K562 (cell line): Measurements from ENCODE around the gene TRAP1. TPM values are rescaled to one million over a fixed set of nuclear protein-coding genes. Genes with fewer than 3 reads are reported as not detected.

Experiments used
- ATAC-seq: fragments of 200-7000 bp; cut with Tn5 transposase; 3 replicates; pipeline ENCODE4 v1.9.1; 2020; ENCODE audit warnings: moderate library complexity
- BruUV-seq: library from RNA; stranded (reverse); fragments of 400-500 nt; replicated peaks from 2 replicates; lab custom pipeline; 2021; lab: Mats Ljungman, UMichigan
- CTCF ChIA-PET: fragments of 300-600 bp; formaldehyde crosslinking; extraction: SDS; loops from one replicate; lab custom pipeline; 2021; ENCODE audit warnings: low intra/inter-chr PET ratio; lab: Yijun Ruan, JAX
- POLR2A ChIA-PET: fragments of 300-600, 350-650 bp; sonication (Branson Sonifier 250); formaldehyde crosslinking; extraction: SDS; loops from one replicate; lab custom pipeline; 2021; ENCODE audit warnings: antibody characterized with exemption, inconsistent platforms; lab: Yijun Ruan, JAX
- DNase-seq, 4 experiments: peaks; one replicate each; pipeline versions ENCODE4 v3.0.0 to v3.0.0-alpha.2; 2011 to 2018; ENCODE audit warnings: low spot score in 3 of 4, mixed read lengths in 3 of 4; ENCODE audit errors: extremely low read depth in 1 of 4
- FAIRE-seq: peaks from 2 replicates; lab custom pipeline; 2011; peaks lifted over from hg19 to GRCh38; lab: Jason Lieb, UNC
- H2AFZ ChIP-seq: 2 replicates; pipeline ENCODE4 v1.6.0; 2011; ENCODE audit warnings: low read depth, low read length, control low read depth, inconsistent platforms
- H3K27ac ChIP-seq: fragments of 200-600 bp; 3 replicates; pipeline ENCODE4 v1.8.0; 2011; ENCODE audit warnings: low read depth, mild to moderate bottlenecking, control low read depth, inconsistent platforms, low read length, moderate library complexity, mixed read lengths; ENCODE audit errors: extremely low read depth
- H3K27me3 ChIP-seq, 2 experiments: fragments of 300-600 bp in 1 of 2; 2 replicates in 1 of 2; 3 replicates in 1 of 2; pipeline versions ENCODE4 v1.6.0 to v1.8.0; 2011; ENCODE audit warnings: inconsistent platforms in 2 of 2, low read length in 2 of 2, mild to moderate bottlenecking in 1 of 2, mixed read lengths in 1 of 2, moderate library complexity in 1 of 2; ENCODE audit not compliant: control insufficient read depth in 2 of 2, insufficient read depth in 2 of 2
- H3K36me3 ChIP-seq: fragments of 300-600 bp; 3 replicates; pipeline ENCODE4 v1.8.0; 2011; ENCODE audit warnings: mild to moderate bottlenecking, low read length, inconsistent platforms; ENCODE audit not compliant: control insufficient read depth, insufficient read depth
- H3K4me1 ChIP-seq, 2 experiments: fragments of 200-600 bp in 1 of 2; replicated peaks in 1 of 2; 2 replicates in 1 of 2; 3 replicates in 1 of 2; pipeline versions ENCODE4 v1.5.1 to v1.8.0; 2011; ENCODE audit warnings: inconsistent platforms in 2 of 2, low read length in 2 of 2, mild to moderate bottlenecking in 1 of 2, mixed read lengths in 1 of 2, moderate library complexity in 1 of 2; ENCODE audit not compliant: control insufficient read depth in 2 of 2, insufficient read depth in 2 of 2
- H3K4me2 ChIP-seq: 2 replicates; pipeline ENCODE4 v1.6.1; 2011; ENCODE audit warnings: low read length, control low read depth, inconsistent platforms, mixed read lengths; ENCODE audit not compliant: insufficient read depth
- H3K4me3 ChIP-seq: fragments of 200-600 bp; sonication (generic), shearing (Covaris generic); 2 replicates; pipeline ENCODE4 v1.5.1; 2016; ENCODE audit warnings: control low read depth, inconsistent platforms
- H3K79me2 ChIP-seq: fragments of 200-600 bp; 3 replicates; pipeline ENCODE4 v1.8.0; 2011; ENCODE audit warnings: low read length, inconsistent platforms; ENCODE audit not compliant: control insufficient read depth, insufficient read depth
- H3K9ac ChIP-seq, 2 experiments: 2 replicates each; pipeline versions ENCODE4 v1.6.0 to v1.6.1; 2011; ENCODE audit warnings: low read depth in 2 of 2, low read length in 2 of 2, control low read depth in 1 of 2, inconsistent platforms in 1 of 2, mild to moderate bottlenecking in 1 of 2, mixed read lengths in 1 of 2; ENCODE audit not compliant: insufficient read depth in 1 of 2
- H3K9me1 ChIP-seq: one replicate; pipeline ENCODE4 v1.6.0; 2011; ENCODE audit warnings: inconsistent platforms, mild to moderate bottlenecking, low read length, moderate library complexity; ENCODE audit not compliant: control insufficient read depth, insufficient read depth
- H3K9me3 ChIP-seq: replicated peaks from 2 replicates; pipeline ENCODE4 v1.5.1; 2011; ENCODE audit warnings: low read depth, low read length, inconsistent platforms; ENCODE audit not compliant: control insufficient read depth, insufficient read depth
- H4K20me1 ChIP-seq: replicated peaks from 2 replicates; pipeline ENCODE4 v1.6.1; 2011; ENCODE audit warnings: low read length, inconsistent platforms, mixed read lengths; ENCODE audit not compliant: control insufficient read depth, insufficient read depth
- KLF6 ChIP-seq: fragments of 250-450 bp; sonication (Bioruptor Pico); IDR thresholded peaks from 2 replicates; pipeline ENCODE4 v1.4.0; 2020; ENCODE audit warnings: mild to moderate bottlenecking, moderate library complexity, borderline replicate concordance
- POU5F1 ChIP-seq: fragments of 150-350 bp; IDR thresholded peaks from 2 replicates; pipeline ENCODE4 v1.6.1; 2014; ENCODE audit warnings: borderline replicate concordance, low read length, low read depth, mild to moderate bottlenecking; ENCODE audit not compliant: partially characterized antibody
- RAD21 ChIP-seq, 2 experiments: fragments of 250-450 bp in 1 of 2; fragments of 450-650 bp in 1 of 2; sonication (Bioruptor Pico) in 1 of 2; formaldehyde crosslinking in 1 of 2; IDR thresholded peaks in 1 of 2; conservative IDR thresholded peaks in 1 of 2; 2 replicates each; pipeline versions ENCODE4 v1.4.0 to v1.8.0; 2020 to 2022; ENCODE audit warnings: mild to moderate bottlenecking in 2 of 2, moderate library complexity in 1 of 2
- RBM25 ChIP-seq: fragments of 200-400 bp; formaldehyde crosslinking; IDR thresholded peaks from 2 replicates; pipeline ENCODE4 v1.6.1; 2018; ENCODE audit warnings: low read length, low read depth, moderate library complexity; ENCODE audit not compliant: severe bottlenecking
- SLC30A9 ChIP-seq: fragments of 250-450 bp; sonication (Bioruptor Pico); IDR thresholded peaks from 2 replicates; pipeline ENCODE4 v1.8.0; 2022; ENCODE audit warnings: mild to moderate bottlenecking, moderate library complexity
- ZNF778 ChIP-seq: fragments of 450-650 bp; formaldehyde crosslinking; IDR thresholded peaks from 2 replicates; pipeline ENCODE4 v1.4.0; 2020; ENCODE audit warnings: mild to moderate bottlenecking, moderate library complexity
- WGBS: fragments of 100-300 bp; shearing (Covaris generic); methylation state at CpG from one replicate; pipeline ENCODE4 v1.1.6; 2016; ENCODE audit warnings: low coverage, mixed read lengths; ENCODE audit not compliant: insufficient coverage; ENCODE audit errors: missing lambda C conversion rate; 5-methylcytosine and 5-hydroxymethylcytosine counted together
- in situ Hi-C: fragments of 300-500 bp; cut with MboI; formaldehyde crosslinking; loops from 4 replicates; pipeline ENCODE4 v1.15.0; 2018; ENCODE audit warnings: inconsistent platforms, mixed read lengths
- intact Hi-C: fragments of 100-400 bp; cut with micrococcal nuclease; formaldehyde crosslinking; loops from 2 replicates; pipeline ENCODE4 v1.14.2; 2022
- polyA plus RNA-seq, 8 experiments: library from polyadenylated mRNA; depleted of rRNA in 4 of 8; stranded (reverse) in 5 of 8; unstranded in 3 of 8; fragments of >200 nt; fragmentation: Nextera tagmentation in 2 of 8; fragmentation: Illumina TruSeq in 1 of 8; extraction: Ambion mirVana in 2 of 8; extraction: Trizol in 1 of 8; gene quantifications; 2 replicates each; pipeline versions ENCODE4 v1.2.1 to v1.2.3, GENCODE V29; 2011 to 2014; ENCODE audit warnings: inconsistent platforms in 1 of 8, missing spikeins in 1 of 8
- total RNA-seq, 7 experiments: library from RNA; depleted of rRNA in 6 of 7; stranded (reverse); fragments of >200 nt in 6 of 7; fragmentation: Illumina TruSeq in 2 of 7; extraction: Trizol in 2 of 7; gene quantifications; 2 replicates each; pipeline versions ENCODE4 v1.2.1 to v1.2.3, GENCODE V29; 2011 to 2021; ENCODE audit warnings: low replicate concordance in 1 of 7
- TF ChIP-seq, protein P1 (sequence below): fragments of 450-650 bp; IDR thresholded peaks from 2 replicates; pipeline ENCODE4 v1.7.0; 2016; ENCODE audit warnings: borderline replicate concordance
- TF ChIP-seq, protein P2 (sequence below): fragments of 250-450 bp; sonication (Bioruptor Pico); IDR thresholded peaks from 2 replicates; pipeline ENCODE4 v1.4.0; 2020; ENCODE audit warnings: borderline replicate concordance

The TRAP1 gene
- total and polyA plus RNA-seq, 9 of the 15 experiments (the other 6 are each of a cell fraction or from before 2014, with no cell fraction given): 19.1 to 436 (median 301) TPM

DNA sequence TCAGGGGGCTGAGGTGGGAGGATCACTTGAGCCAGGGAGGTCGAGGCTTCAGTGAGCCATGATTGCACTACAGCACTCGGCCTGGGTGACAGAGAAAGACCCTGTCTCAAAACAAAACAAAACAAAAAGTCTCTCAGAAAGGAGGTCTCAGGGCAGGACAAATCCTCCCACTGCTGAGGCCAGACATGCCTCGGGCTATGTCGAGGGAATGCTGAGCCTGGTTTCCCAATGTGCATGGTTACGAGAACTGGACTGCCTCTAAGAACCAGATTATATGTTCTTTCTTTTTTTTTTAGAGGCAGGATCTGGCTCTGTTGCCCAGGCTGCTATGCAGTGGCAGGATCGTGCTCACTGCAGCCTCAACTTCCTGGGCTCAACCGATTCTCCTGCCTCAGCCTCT, 27.6 kb downstream of the TRAP1 start:
- TF ChIP-seq POU5F1 (no peak), RBM25 (no peak), KLF6 (CRISPR knock-in tag) (no peak), ZNF778 (CRISPR knock-in tag) (no peak), RAD21 (CRISPR knock-in tag; conservative IDR thresholded peaks at IDR 0.05 in 1 of 2, IDR thresholded peaks at IDR 0.05 in 1 of 2) (no peak), SLC30A9 (CRISPR knock-in tag) (no peak)
- TF ChIP-seq, protein P1, sequence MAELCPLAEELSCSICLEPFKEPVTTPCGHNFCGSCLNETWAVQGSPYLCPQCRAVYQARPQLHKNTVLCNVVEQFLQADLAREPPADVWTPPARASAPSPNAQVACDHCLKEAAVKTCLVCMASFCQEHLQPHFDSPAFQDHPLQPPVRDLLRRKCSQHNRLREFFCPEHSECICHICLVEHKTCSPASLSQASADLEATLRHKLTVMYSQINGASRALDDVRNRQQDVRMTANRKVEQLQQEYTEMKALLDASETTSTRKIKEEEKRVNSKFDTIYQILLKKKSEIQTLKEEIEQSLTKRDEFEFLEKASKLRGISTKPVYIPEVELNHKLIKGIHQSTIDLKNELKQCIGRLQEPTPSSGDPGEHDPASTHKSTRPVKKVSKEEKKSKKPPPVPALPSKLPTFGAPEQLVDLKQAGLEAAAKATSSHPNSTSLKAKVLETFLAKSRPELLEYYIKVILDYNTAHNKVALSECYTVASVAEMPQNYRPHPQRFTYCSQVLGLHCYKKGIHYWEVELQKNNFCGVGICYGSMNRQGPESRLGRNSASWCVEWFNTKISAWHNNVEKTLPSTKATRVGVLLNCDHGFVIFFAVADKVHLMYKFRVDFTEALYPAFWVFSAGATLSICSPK: no peak
- TF ChIP-seq, protein P2, sequence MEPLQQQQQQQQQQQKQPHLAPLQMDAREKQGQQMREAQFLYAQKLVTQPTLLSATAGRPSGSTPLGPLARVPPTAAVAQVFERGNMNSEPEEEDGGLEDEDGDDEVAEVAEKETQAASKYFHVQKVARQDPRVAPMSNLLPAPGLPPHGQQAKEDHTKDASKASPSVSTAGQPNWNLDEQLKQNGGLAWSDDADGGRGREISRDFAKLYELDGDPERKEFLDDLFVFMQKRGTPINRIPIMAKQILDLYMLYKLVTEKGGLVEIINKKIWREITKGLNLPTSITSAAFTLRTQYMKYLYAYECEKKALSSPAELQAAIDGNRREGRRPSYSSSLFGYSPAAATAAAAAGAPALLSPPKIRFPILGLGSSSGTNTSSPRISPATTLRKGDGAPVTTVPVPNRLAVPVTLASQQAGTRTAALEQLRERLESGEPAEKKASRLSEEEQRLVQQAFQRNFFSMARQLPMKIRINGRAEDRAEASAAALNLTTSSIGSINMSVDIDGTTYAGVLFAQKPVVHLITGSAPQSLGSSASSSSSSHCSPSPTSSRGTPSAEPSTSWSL (CRISPR knock-in tag): no peak
- TF ChIP-seq, all 486 proteins: peak for 0
- WGBS: 93% methylated on average over 7 of the region's 7 CpGs
- 0 out of 2 replicates have a peak, but pooled peaks cover 7% of the 10 kb centered on the region for H4K20me1 ChIP-seq
- no TSS peak for BruUV-seq
- H3K36me3 ChIP-seq: peaks cover 82% of the 10 kb centered on the region
- H3K4me3 ChIP-seq: no peak overlapping the region
- H3K27me3 ChIP-seq: no peaks in the 10 kb centered on the region
- H3K27ac ChIP-seq: no peak overlapping the region
- no peaks in the 10 kb centered on the region for H3K9me3 ChIP-seq
- no peaks in the 10 kb centered on the region for H3K9me1 ChIP-seq
- peaks cover 40% of the 10 kb centered on the region for H3K79me2 ChIP-seq
- ATAC-seq: no peak
- H2AFZ ChIP-seq: no peak overlapping the region
- no peak overlapping the region for H3K4me2 ChIP-seq
- CTCF ChIA-PET: interaction anchor here (0.6 to 0.7 kb wide), 2 partner anchors 69 to 713 kb away, joined by 3 read pairs; no protein-coding TSS in a partner anchor
- DNase-seq: no peak
- in situ Hi-C loops: no loop called here
- POLR2A ChIA-PET: no interaction called here
- FAIRE-seq: no peak
- intact Hi-C loops: loop anchor here (1.0 kb wide), 1 partner anchor 191 kb away; the partner anchor contains the start of gene CREBBP
- no peak overlapping the region for H3K9ac ChIP-seq
- H3K4me1 ChIP-seq: peaks cover 7 to 14% of the 10 kb centered on the region in 2 experiments; a peak in 4 of 5 replicates
